ENCODE results near the gene GAD1. TPM values are rescaled to one million over a fixed set of nuclear protein-coding genes. Genes with fewer than 3 reads are reported as not detected.

The GAD1 gene
- total RNA-seq, 1 experiment from 2014 or later, result 1.1 TPM

GRCh38 chr2:170819680-170820664, 3.3 kb downstream of the GAD1 start:
- Histone ChIP-seq H3K27me3 (replicated peaks; ENCODE audit: insufficient read depth, low read depth, low read length, poor library complexity) (peaks cover 93% of the 10 kb centered on the region), H3K27ac (ENCODE audit: low read depth, low read length, poor library complexity, severe bottlenecking) (no peak overlapping the region), H3K9me3 (ENCODE audit: low read depth, low read length, poor library complexity, severe bottlenecking) (no peaks in the 10 kb centered on the region), H3K36me3 (ENCODE audit: insufficient read depth, low read length, poor library complexity, severe bottlenecking) (no peaks in the 10 kb centered on the region), H3K4me1 (ENCODE audit: insufficient read depth, low read length, poor library complexity, severe bottlenecking) (peaks cover 34% of the 10 kb centered on the region), H3K4me3 (ENCODE audit: low read depth, low read length, poor library complexity, severe bottlenecking) (no peak overlapping the region)
- no peak for DNase-seq (ENCODE audit: low spot score)
- TF ChIP-seq EZH2 (IDR thresholded peaks at IDR 0.05; ENCODE audit: borderline replicate concordance, low read depth, low read length, poor library complexity, severe bottlenecking) (no peak), CTCF (conservative IDR thresholded peaks at IDR 0.05; ENCODE audit: low read depth, low read length) (no peak)
- intact Hi-C loops (cut with micrococcal nuclease; ENCODE audit: unreplicated experiment), result no loop called here
- POLR2A ChIA-PET (ENCODE audit: low non-redundant PET), result interaction anchor here (0.5 kb wide), 1 partner anchor 55 kb away, joined by 6 read pairs; no protein-coding TSS in a partner anchor
- no TSS peak for BruUV-seq (replicated peaks)
- CTCF ChIA-PET, result no interaction called here

- BruUV-seq (replicated peaks), result no TSS peak
- DNase-seq (ENCODE audit: low spot score), result no peak
- H3K27ac ChIP-seq (ENCODE audit: low read depth, low read length, poor library complexity, severe bottlenecking), result no peak overlapping the region
- intact Hi-C loops (cut with micrococcal nuclease; ENCODE audit: unreplicated experiment), result no loop called here
- TF ChIP-seq CTCF (conservative IDR thresholded peaks at IDR 0.05; ENCODE audit: low read depth, low read length) (no peak), EZH2 (IDR thresholded peaks at IDR 0.05; ENCODE audit: borderline replicate concordance, low read depth, low read length, poor library complexity, severe bottlenecking) (no peak)
- H3K9me3 ChIP-seq (ENCODE audit: low read depth, low read length, poor library complexity, severe bottlenecking), result no peaks in the 10 kb centered on the region
- peaks cover 94% of the 10 kb centered on the region for H3K27me3 ChIP-seq (replicated peaks; ENCODE audit: insufficient read depth, low read depth, low read length, poor library complexity)
- POLR2A ChIA-PET (ENCODE audit: low non-redundant PET), result no interaction called here
- no peak overlapping the region for H3K4me3 ChIP-seq (ENCODE audit: low read depth, low read length, poor library complexity, severe bottlenecking)
- H3K36me3 ChIP-seq (ENCODE audit: insufficient read depth, low read length, poor library complexity, severe bottlenecking), result no peaks in the 10 kb centered on the region
- CTCF ChIA-PET, result interaction anchor here (1.9 kb wide), 1 partner anchor 460 kb away, joined by 5 read pairs; no protein-coding TSS in a partner anchor
- H3K4me1 ChIP-seq (ENCODE audit: insufficient read depth, low read length, poor library complexity, severe bottlenecking), result peaks cover 32% of the 10 kb centered on the region
Measured at GRCh38 chr2:170820757-170821530, 4.3 kb downstream of the GAD1 start.

- no TSS peak for BruUV-seq (replicated peaks)
- ChIA-PET CTCF (interaction anchor here (0.7 to 1.9 kb wide), 2 partner anchors 87 to 460 kb away, joined by 4 to 5 read pairs; no protein-coding TSS in a partner anchor), POLR2A (ENCODE audit: low non-redundant PET) (no interaction called here)
- Histone ChIP-seq H3K9me3 (ENCODE audit: low read depth, low read length, poor library complexity, severe bottlenecking) (no peaks in the 10 kb centered on the region), H3K27me3 (replicated peaks; ENCODE audit: insufficient read depth, low read depth, low read length, poor library complexity) (peaks cover 90% of the 10 kb centered on the region), H3K27ac (ENCODE audit: low read depth, low read length, poor library complexity, severe bottlenecking) (no peak overlapping the region), H3K36me3 (ENCODE audit: insufficient read depth, low read length, poor library complexity, severe bottlenecking) (no peaks in the 10 kb centered on the region), H3K4me3 (ENCODE audit: low read depth, low read length, poor library complexity, severe bottlenecking) (peak overlapping the region; percentile 32), H3K4me1 (ENCODE audit: insufficient read depth, low read length, poor library complexity, severe bottlenecking) (peaks cover 26% of the 10 kb centered on the region)
- TF ChIP-seq EZH2 (IDR thresholded peaks at IDR 0.05; ENCODE audit: borderline replicate concordance, low read depth, low read length, poor library complexity, severe bottlenecking) (no peak), CTCF (conservative IDR thresholded peaks at IDR 0.05; ENCODE audit: low read depth, low read length) (no peak)
- intact Hi-C loops (cut with micrococcal nuclease; ENCODE audit: unreplicated experiment), result no loop called here
- DNase-seq (ENCODE audit: low spot score), result peak; percentile 35
Measured at GRCh38 chr2:170821531-170822289, 5.0 kb downstream of the GAD1 start.

Measured in A673 (cell line).